ENCODE results near the gene ZDHHC6. TPM values are rescaled to one million over a fixed set of nuclear protein-coding genes. Genes with fewer than 3 reads are reported as not detected.
A peak's percentile ranks its signal among the peaks of the same experiment; 100 is the strongest.
"Not testable (repeated sequence)": the region's sequence is repeated elsewhere in the genome, so short reads cannot be mapped to it uniquely, and the experiment has no call there.

Gene ZDHHC6, protein sequence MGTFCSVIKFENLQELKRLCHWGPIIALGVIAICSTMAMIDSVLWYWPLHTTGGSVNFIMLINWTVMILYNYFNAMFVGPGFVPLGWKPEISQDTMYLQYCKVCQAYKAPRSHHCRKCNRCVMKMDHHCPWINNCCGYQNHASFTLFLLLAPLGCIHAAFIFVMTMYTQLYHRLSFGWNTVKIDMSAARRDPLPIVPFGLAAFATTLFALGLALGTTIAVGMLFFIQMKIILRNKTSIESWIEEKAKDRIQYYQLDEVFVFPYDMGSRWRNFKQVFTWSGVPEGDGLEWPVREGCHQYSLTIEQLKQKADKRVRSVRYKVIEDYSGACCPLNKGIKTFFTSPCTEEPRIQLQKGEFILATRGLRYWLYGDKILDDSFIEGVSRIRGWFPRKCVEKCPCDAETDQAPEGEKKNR
- total RNA-seq: 28.2 TPM

DNA sequence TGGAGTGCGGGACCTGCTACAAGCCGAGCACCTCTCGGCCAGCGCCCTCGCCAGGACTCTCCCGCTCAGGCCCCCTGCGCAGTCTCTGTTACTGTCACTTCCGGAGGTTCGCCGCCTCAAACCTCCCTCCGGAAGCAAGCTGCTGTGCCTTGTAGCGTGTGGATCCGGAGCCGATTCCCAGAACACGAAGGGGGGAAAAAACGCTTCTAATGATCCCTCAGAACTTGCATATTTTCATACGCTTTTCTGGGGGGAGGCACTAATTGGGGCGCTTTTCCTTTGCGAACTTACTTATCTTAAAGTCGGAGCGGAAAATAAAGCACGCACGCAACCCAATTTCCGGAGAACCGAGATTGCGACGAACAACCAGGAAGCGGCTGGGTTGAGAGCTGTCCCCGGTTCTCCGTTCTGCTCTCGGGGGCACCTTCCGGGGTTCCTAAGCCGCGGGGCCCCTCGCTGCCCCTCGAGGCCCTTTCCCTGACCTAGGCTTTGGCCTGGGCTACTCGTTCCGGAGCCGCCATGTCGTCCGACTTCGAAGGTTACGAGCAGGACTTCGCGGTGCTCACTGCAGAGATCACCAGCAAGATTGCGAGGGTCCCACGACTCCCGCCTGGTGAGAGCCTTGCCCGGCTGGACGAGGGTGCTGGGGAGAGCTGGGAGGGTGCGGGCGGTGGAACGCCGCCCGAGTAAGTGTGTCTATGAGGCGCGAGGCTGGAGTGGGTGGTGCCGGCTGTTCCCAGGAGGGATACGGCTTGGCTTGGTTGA, at the start of gene ZDHHC6, which contains the start of gene VTI1A:
Gene ZDHHC6, minus strand, starts transcription at position 60 of the 765 bp plus-strand sequence. CDS start 1,478 bp downstream, outside the sequence.
Gene VTI1A, plus strand, starts transcription at position 361 of the 765 bp plus-strand sequence. Its CDS starts 159 bp downstream, at position 520.
- H3K4me1 ChIP-seq (ENCODE audit: insufficient read depth, low read length): peaks cover 23% of the 10 kb centered on the region
- H3K27me3 ChIP-seq (ENCODE audit: insufficient read depth, low read length): no peaks in the 10 kb centered on the region
- H3K9me3 ChIP-seq (ENCODE audit: low read depth, low read length): no peaks in the 10 kb centered on the region
- H3K4me3 ChIP-seq (ENCODE audit: low read length): peak within 1 kb of the TSS; percentile 100

DNA sequence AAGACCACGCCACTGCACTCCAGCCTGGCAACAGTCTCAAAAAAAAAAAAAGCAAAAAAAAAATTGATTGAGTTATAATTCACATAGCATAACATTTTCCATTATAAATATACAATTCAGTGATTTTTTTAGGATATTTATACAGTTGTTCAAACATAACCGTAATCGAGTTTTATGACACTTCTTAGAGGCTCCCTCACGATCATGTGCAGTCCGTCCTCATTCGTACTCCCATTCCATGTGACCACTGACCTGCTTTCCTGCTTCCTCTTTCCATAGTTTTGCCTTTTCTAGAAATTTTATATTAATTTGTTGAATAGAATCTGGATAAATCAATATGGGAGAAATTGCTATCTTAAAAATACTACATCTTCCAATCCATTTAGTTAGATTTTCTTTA, 46.0 kb upstream of the ZDHHC6 start:
- no peak overlapping the region for H3K4me3 ChIP-seq (ENCODE audit: low read length)

DNA sequence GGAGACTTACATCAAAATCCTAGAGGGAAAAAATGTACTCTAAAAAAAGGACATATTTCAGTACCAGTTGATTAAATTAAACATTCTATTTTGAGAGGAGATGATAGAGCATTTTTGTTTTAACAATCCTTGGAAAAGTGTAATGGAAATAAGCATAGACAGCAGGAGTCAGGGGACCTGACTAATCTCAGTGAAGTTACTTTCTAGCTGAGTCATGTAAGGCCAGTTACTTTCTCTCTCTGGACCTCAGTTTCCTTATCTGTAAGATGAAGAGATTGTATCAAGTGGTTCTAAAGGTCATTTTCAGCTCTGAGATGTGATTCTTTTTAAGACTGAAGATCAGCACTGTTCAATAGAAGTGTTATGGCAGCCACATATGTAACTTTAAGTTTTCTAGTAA, 44.4 kb upstream of the ZDHHC6 start:
- no peaks in the 10 kb centered on the region for H3K9me3 ChIP-seq (ENCODE audit: low read depth, low read length)
- no peak overlapping the region for H3K4me3 ChIP-seq (ENCODE audit: low read length)
- no peaks in the 10 kb centered on the region for H3K4me1 ChIP-seq (ENCODE audit: insufficient read depth, low read length)
- no peaks in the 10 kb centered on the region for H3K27me3 ChIP-seq (ENCODE audit: insufficient read depth, low read length)

More for the DNA sequence above, 46.0 kb upstream of the ZDHHC6 start:
- Histone ChIP-seq H3K4me1 (ENCODE audit: insufficient read depth, low read length) (no peaks in the 10 kb centered on the region), H3K9me3 (ENCODE audit: low read depth, low read length) (no peaks in the 10 kb centered on the region), H3K27me3 (ENCODE audit: insufficient read depth, low read length) (no peaks in the 10 kb centered on the region)

DNA sequence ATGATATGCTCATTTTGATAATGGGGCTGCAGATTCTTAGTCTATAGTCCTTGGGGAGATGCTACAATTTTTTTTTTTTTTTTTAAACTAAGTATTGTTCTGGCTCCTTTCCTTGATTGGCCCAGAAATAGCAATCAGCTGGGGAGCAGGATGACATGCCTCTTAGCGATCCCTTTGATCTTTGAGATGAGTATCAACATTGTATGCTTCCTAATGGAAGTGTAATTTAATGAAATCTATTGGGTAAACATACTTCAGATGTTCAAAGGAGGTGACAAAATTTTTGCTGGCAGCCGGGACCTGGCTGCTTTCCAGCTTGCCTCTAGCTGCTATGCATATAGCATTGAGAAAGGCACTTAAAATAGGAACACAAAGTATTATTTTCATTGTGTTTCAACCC, 43.8 kb upstream of the ZDHHC6 start:
- no peak overlapping the region for H3K4me3 ChIP-seq (ENCODE audit: low read length)
- H3K9me3 ChIP-seq (ENCODE audit: low read depth, low read length): no peaks in the 10 kb centered on the region
- no peaks in the 10 kb centered on the region for H3K4me1 ChIP-seq (ENCODE audit: insufficient read depth, low read length)
- H3K27me3 ChIP-seq (ENCODE audit: insufficient read depth, low read length): no peaks in the 10 kb centered on the region

DNA sequence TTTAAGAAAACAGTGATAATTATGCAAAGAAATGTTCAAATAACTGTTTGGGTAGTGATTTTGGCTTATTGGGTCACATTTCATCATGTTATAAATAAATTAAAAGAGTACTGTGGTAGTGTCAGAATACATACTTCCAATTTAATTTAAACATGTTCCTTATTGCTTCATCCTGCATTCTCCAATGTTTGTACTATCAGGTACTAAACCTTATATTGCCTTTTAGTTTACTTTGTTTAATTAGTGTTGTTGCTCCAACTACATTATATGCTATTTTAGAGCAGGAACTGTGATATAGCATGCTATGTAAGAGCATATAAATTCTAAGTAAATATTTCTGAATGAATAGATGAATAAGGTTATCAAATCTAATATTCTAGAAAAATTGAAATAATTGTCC, 41.2 kb upstream of the ZDHHC6 start:
- Histone ChIP-seq H3K4me1 (ENCODE audit: insufficient read depth, low read length) (no peaks in the 10 kb centered on the region), H3K9me3 (ENCODE audit: low read depth, low read length) (no peaks in the 10 kb centered on the region), H3K4me3 (ENCODE audit: low read length) (no peak overlapping the region), H3K27me3 (ENCODE audit: insufficient read depth, low read length) (no peaks in the 10 kb centered on the region)

DNA sequence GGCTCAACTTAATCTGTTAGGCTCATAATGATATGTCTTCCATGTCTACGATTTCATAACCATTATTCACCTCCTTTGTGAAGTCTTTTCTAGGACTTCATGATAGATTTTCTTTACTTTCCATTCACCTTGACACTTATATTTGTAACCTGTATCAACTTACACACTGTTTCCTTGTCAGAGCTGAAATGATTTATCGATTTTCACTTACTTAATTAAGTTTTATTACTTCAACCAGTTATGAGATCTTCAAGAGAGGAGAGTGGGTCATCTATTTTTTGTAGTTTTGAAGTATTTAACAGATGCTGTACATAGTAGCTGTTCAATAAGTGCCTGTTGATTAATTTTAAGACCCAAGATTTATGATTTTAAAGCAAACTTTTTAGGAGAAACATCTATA, 37.7 kb upstream of the ZDHHC6 start:
- no peak overlapping the region for H3K4me3 ChIP-seq (ENCODE audit: low read length)
- H3K9me3 ChIP-seq (ENCODE audit: low read depth, low read length): no peaks in the 10 kb centered on the region
- no peaks in the 10 kb centered on the region for H3K4me1 ChIP-seq (ENCODE audit: insufficient read depth, low read length)
- no peaks in the 10 kb centered on the region for H3K27me3 ChIP-seq (ENCODE audit: insufficient read depth, low read length)

DNA sequence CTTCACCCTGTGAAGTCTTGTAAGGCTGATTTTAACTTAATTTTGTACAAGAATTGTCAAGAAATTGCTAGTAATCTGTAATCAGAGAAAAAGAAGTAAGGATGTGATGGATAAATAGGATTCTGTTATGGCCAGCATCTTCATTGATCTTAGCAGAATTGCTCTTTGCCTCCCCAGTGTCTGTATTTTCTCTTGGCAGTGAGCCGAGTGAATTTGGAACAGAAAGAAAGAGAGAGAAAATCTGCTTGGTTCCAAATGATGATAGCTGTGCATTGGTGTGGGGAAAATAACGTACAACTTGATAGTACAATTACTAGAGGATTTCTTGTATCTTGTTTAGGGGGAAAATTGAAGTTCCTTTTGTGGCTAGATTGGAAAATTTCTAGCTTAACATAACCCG, 34.9 kb upstream of the ZDHHC6 start:
- Histone ChIP-seq H3K4me3 (ENCODE audit: low read length) (no peak overlapping the region), H3K27me3 (ENCODE audit: insufficient read depth, low read length) (no peaks in the 10 kb centered on the region)

DNA sequence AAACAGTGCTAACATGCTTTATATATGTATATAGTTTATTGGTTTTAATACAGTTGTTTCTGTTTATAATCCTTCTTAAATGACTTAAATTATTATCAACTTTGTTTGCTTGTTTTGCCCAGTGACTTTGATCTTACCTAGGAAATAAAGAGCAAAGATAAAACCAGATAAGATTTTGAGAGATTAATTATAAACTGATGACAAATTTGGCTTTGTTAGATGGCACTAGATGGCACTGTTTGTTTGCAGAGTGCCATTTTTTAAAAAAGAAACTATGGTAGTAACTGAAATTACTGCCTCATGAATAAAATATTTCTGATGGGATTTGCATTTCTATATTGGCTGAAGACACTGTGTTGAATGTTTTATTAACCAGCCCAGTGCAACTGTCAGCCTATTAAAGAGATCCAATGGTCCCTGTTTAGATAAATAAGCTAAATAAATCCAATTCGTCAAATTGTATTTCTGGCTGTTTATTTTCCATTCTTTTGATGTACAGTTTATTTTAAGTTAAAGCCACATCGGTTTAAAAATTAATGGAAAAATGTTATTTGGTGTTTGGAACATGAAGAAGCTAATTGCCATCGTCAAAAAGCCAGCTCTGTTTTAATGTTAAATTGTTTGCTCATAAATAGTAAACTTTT, 29.0 kb upstream of the ZDHHC6 start:
- no peaks in the 10 kb centered on the region for H3K4me1 ChIP-seq (ENCODE audit: insufficient read depth, low read length)
- H3K27me3 ChIP-seq (ENCODE audit: insufficient read depth, low read length): no peaks in the 10 kb centered on the region
- no peak overlapping the region for H3K4me3 ChIP-seq (ENCODE audit: low read length)
- no peaks in the 10 kb centered on the region for H3K9me3 ChIP-seq (ENCODE audit: low read depth, low read length)

More for the DNA sequence above, 34.9 kb upstream of the ZDHHC6 start:
- H3K4me1 ChIP-seq (ENCODE audit: insufficient read depth, low read length): no peaks in the 10 kb centered on the region
- H3K9me3 ChIP-seq (ENCODE audit: low read depth, low read length): no peaks in the 10 kb centered on the region

DNA sequence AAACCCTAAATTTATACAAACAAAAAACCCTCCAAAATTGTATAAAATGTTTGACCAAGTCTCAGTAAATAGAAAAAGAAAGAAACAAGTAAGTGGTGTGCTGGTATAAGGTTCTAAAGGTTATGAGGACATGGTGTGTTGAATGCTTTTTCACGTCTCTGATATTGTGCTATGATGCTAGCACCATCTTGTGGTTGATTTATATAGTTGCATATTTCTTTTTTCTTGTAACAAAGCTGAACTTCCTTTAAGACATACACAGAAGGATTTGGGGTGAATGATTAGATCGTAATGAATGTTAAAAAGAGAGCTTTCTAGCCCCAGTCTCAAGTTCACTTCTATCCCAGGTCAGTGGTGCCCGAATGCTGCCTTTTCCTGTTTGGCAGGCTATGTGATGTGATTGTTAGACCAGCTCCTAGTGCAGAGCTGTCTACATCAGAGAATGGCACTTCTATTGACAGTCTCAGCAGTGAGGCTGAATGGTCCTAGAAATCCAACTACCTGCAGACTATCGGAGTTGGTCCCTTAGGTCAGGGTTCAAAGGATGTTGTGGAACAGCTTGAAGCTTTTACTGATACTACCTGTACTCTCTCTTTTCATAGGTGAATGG, 25.3 kb upstream of the ZDHHC6 start:
- Histone ChIP-seq H3K4me1 (ENCODE audit: insufficient read depth, low read length) (no peaks in the 10 kb centered on the region), H3K27me3 (ENCODE audit: insufficient read depth, low read length) (no peaks in the 10 kb centered on the region), H3K9me3 (ENCODE audit: low read depth, low read length) (no peaks in the 10 kb centered on the region), H3K4me3 (ENCODE audit: low read length) (no peak overlapping the region)

DNA sequence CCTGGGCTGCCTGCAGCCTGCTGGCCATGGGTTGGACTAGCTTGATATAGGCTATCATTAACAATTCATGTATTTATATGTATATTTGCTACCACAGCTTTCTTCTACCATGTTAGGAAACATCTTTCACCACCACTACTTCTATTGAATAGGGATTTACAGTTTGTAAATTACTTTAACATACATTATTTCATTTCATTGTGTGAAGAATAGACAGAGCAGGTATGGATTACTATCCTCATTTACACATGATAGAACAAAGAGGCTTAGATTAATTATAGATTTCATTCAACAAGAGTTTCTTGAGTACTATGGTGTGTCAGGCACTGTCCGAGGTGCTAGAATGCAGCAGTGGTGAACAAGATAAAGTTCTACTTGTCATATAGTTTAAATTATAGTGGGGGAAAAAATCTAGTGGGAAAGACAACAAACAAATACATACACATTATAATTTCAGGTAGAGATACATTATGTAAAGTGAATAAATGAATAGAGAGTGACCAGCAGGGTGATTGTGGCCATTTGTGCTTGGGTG, 20.9 kb upstream of the ZDHHC6 start:
- no peak overlapping the region for H3K4me3 ChIP-seq (ENCODE audit: low read length)
- H3K27me3 ChIP-seq (ENCODE audit: insufficient read depth, low read length): no peaks in the 10 kb centered on the region
- H3K9me3 ChIP-seq (ENCODE audit: low read depth, low read length): no peaks in the 10 kb centered on the region
- H3K4me1 ChIP-seq (ENCODE audit: insufficient read depth, low read length): no peaks in the 10 kb centered on the region

DNA sequence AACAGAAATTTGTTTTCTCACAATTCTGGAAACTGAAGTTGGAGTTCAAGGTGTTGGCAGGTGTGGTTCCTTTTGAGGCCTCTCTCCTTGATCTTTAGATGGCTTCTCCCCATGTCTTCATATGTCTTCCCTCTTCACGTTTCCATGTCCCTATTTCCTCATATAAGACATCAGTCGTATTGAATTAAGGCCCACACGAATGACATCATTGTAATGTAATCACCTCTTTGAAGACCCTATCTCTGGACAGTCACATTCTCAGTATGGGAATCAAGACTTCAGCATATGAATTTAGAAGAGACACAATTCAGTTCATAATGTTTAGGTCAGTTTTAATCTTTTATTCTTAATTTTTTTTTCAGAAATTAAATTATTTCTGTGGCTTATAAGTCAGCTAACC, 20.1 kb upstream of the ZDHHC6 start:
- H3K9me3 ChIP-seq (ENCODE audit: low read depth, low read length): no peaks in the 10 kb centered on the region
- no peaks in the 10 kb centered on the region for H3K4me1 ChIP-seq (ENCODE audit: insufficient read depth, low read length)
- no peak overlapping the region for H3K4me3 ChIP-seq (ENCODE audit: low read length)
- H3K27me3 ChIP-seq (ENCODE audit: insufficient read depth, low read length): no peaks in the 10 kb centered on the region

DNA sequence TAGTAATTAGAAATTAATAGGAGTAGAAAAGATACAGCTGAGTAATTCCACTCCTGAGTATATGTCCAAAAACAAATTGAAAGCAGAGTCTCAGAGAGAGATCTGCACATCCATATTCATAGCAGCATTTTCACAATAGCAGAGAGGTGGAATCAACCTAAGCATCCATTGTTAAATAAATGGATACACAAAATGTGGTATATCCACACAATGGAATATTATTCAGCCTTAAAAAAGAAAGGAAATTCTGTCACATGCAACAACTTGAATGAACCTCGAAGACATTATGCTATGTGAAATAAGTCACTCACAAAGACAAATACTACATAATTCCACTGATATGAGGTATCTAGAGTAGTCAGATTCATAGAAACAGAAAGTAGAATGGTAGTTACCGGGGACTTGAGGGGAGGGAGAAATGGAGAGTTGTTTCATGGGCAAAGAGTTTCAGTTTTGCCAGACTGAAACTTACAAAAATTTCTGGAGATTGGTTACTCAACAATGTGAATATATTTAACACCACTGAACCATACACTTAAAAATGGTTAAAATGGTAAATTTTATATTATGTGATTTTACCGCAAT, 18.7 kb upstream of the ZDHHC6 start:
- no peak overlapping the region for H3K4me3 ChIP-seq (ENCODE audit: low read length)
- H3K27me3 ChIP-seq (ENCODE audit: insufficient read depth, low read length): no peaks in the 10 kb centered on the region
- H3K4me1 ChIP-seq (ENCODE audit: insufficient read depth, low read length): no peaks in the 10 kb centered on the region
- H3K9me3 ChIP-seq (ENCODE audit: low read depth, low read length): no peaks in the 10 kb centered on the region

DNA sequence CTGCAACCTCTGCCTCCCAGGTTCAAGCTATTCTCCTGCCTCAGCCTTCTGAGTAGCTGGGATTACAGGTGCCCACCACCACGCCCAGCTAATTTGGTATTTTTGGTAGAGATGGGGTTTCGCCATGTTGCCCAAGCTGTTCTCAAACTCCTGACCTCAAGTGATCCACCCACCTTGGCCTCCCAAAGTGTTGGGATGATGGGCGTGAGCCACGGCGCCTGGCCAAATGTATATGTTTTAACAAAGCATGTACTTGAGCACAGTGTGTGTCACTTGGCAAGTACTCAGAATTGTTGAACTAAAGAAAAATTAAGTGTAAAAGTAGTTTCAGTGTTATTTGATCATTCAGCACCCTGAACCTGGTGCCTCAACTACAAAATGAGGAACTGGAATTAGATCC, 17.4 kb upstream of the ZDHHC6 start:
- H3K4me1 ChIP-seq (ENCODE audit: insufficient read depth, low read length); H3K4me3 ChIP-seq (ENCODE audit: low read length); H3K9me3 ChIP-seq (ENCODE audit: low read depth, low read length); H3K27me3 ChIP-seq (ENCODE audit: insufficient read depth, low read length): not testable (repeated sequence)

Measured in mononuclear cell (primary cell).